ENCODE measurements around the gene MIPEP. TPM values are rescaled to one million over a fixed set of nuclear protein-coding genes. Genes with fewer than 3 reads are reported as not detected.
"Not testable (repeated sequence)": the region's sequence is repeated elsewhere in the genome, so short reads cannot be mapped to it uniquely, and the experiment has no call there.

MIPEP gene
- total RNA-seq, 2 donors from 2014 or later, result 7.8 to 14.8 TPM

- Histone ChIP-seq H3K4me3 (no peak overlapping the region), H3K27ac (no peak overlapping the region), H3K27me3 (no peaks in the 10 kb centered on the region), H3K9me3 (no peaks in the 10 kb centered on the region), H3K4me1 (peaks cover 14% of the 10 kb centered on the region), H3K36me3 (replicated peaks in 1 of 2; ENCODE audit: insufficient read depth in 1 of 2, low read depth in 2 of 2) (no peaks in the 10 kb centered on the region)
- ATAC-seq (no peak), DNase-seq (no peak)
- 73 to 80% methylated on average over 7 of the region's 7 CpGs for WGBS, 2 donors
- intact Hi-C loops (cut with DNase I), result no loop called here
- TF ChIP-seq POLR2A (IDR thresholded peaks at IDR 0.05) (no peak), CTCF (IDR thresholded peaks at IDR 0.05) (no peak)
Measured at GRCh38 chr13:23748109-23748990, 140.8 kb downstream of the MIPEP start.

- 88 to 94% methylated on average over 5 of the region's 5 CpGs for WGBS, 2 donors
- H3K9me3 ChIP-seq; H3K27me3 ChIP-seq; H3K27ac ChIP-seq; ATAC-seq; intact Hi-C loops (cut with DNase I); H3K36me3 ChIP-seq (replicated peaks in 1 of 2; ENCODE audit: insufficient read depth in 1 of 2, low read depth in 2 of 2); DNase-seq; H3K4me3 ChIP-seq: not testable (repeated sequence)
- peaks cover 18% of the 10 kb centered on the region for H3K4me1 ChIP-seq
Measured at GRCh38 chr13:23746141-23746540, 143.1 kb downstream of the MIPEP start.

DNA sequence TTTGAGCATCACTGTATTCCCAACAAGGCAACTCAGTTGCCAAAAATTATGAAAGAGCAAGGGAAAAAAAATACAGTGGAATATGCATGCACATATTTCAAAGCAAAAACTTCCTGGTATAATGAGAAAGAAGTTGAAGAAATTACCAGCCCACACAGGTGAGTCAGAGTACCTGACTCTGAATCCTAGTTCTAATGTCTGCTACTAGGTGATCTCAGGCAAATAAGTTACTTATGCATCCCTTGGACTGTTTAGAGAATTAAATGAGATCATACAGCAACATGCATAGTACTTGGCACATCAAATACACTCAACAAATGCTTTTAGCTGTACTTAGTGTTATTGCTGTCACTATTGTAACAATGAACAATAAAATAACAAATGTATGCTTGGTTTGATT is 144.9 kb downstream of the MIPEP start:
- intact Hi-C loops (cut with DNase I), result no loop called here
- Histone ChIP-seq H3K36me3 (replicated peaks in 1 of 2; ENCODE audit: insufficient read depth in 1 of 2, low read depth in 2 of 2) (no peaks in the 10 kb centered on the region), H3K27ac (no peak overlapping the region), H3K4me1 (peaks cover 24% of the 10 kb centered on the region), H3K4me3 (no peak overlapping the region), H3K27me3 (no peaks in the 10 kb centered on the region), H3K9me3 (no peaks in the 10 kb centered on the region)
- DNase-seq, result no peak
- peak; percentile 68 for ATAC-seq
- TF ChIP-seq CTCF (IDR thresholded peaks at IDR 0.05), result no peak
- TF ChIP-seq POLR2A (IDR thresholded peaks at IDR 0.05), result no peak

DNA sequence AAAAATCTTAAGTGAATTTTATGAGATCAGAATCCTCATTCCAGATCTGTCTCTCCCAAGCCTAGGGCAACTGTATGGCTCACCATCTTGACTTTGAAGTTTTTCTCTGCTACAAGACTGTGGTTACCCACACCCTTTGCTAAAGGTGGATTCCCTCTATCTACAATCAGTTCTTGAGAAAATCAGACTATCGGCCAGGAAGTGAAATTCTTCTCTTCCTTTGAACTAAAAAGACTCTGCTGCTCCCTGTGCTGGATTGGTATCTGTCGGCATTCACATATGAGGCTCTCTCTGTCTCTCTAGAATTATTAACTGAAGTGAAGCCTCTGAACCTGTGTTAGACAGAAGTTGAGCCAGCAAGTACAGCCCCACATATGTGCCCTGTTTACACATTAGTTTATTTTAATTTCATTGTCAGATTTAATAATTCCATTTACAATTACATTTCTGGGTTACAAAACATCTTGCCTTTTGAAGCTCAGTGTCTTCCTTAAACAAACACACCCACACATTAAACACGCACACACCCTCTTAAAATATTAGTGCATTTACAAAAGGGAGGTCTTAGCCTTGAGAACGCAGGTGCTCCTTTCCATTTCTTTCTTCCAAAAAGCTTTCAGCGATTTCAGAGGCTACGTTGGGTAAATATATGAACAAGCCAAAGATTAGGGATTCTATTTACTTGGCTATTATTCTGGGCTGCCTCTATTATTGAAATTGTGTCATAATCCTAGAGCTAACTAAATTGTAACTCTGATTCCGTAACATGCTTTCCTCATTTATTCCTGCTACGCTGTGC is 145.7 kb downstream of the MIPEP start:
- DNase-seq (no peak), ATAC-seq (no peak)
- intact Hi-C loops (cut with DNase I), result no loop called here
- Histone ChIP-seq H3K4me3 (no peak overlapping the region), H3K27ac (peak overlapping the region in 2 of 4 donors; percentile 3 to 14), H3K4me1 (peaks cover 24% of the 10 kb centered on the region), H3K9me3 (no peaks in the 10 kb centered on the region), H3K27me3 (no peaks in the 10 kb centered on the region), H3K36me3 (replicated peaks in 1 of 2; ENCODE audit: insufficient read depth in 1 of 2, low read depth in 2 of 2) (no peaks in the 10 kb centered on the region)
- 43% methylated on average over 8 of the region's 8 CpGs for WGBS, 2 donors
- TF ChIP-seq CTCF (IDR thresholded peaks at IDR 0.05) (no peak), POLR2A (IDR thresholded peaks at IDR 0.05) (no peak)

DNA sequence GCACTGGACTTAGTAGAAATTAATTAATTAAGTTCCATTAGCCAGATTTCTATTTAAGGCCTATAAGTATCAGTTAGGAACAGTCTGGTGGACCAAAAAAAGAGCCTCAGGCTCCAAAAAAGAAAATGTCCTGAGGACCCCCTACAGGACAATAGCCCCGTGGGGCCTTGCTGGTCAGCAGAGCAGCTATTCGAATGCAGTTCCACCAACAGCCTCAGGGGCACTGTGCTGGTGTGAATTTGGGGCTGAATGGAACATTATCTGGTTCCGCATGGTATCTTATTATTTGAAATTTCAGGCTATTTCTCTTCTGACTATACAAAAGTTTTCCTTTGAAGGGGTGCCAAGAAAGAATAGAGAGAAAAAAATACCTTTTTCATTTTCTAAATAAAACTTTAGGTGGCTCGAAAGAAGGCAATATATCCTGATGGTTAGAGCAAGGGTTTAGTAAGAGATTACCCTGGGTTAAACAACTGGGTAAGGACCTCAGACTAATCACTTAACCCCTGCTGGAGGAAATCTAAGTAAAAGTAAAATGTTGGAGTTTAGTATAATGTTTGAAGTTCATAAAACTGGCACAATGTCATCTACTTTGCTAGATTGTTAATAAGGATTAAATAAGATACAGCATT is 147.2 kb downstream of the MIPEP start:
- ATAC-seq, result no peak
- H3K4me1 ChIP-seq, result peaks cover 24% of the 10 kb centered on the region
- WGBS, 2 donors, result 89% methylated on average over 4 of the region's 4 CpGs

More for the DNA sequence above, 147.2 kb downstream of the MIPEP start:
- Histone ChIP-seq H3K36me3 (replicated peaks in 1 of 2; ENCODE audit: insufficient read depth in 1 of 2, low read depth in 2 of 2) (no peaks in the 10 kb centered on the region), H3K27ac (no peak overlapping the region), H3K27me3 (no peaks in the 10 kb centered on the region), H3K9me3 (no peaks in the 10 kb centered on the region), H3K4me3 (no peak overlapping the region)
- intact Hi-C loops (cut with DNase I), result no loop called here
- DNase-seq, result no peak
- TF ChIP-seq POLR2A (IDR thresholded peaks at IDR 0.05), result no peak
- peak in 4 of 7 experiments; percentile 7 to 24 (median 14) for TF ChIP-seq CTCF (IDR thresholded peaks at IDR 0.05)

All from body of pancreas (tissue), 4 donors.